Epithelial cell of prostate (primary cell): ENCODE results near the gene GRAP2.

Experiments used
- DNase-seq: peaks from one replicate; pipeline ENCODE4 v3.0.0-alpha.2; 2011; ENCODE audit warnings: low read depth, low spot score
- H3K27ac ChIP-seq: fragments of 450-650 bp; 2 replicates; pipeline ENCODE4 v1.5.1; 2017; ENCODE audit warnings: mild to moderate bottlenecking

The GRAP2 gene

GRCh38 chr22:39920134-39920743, 19.4 kb downstream of the GRAP2 start:
- DNase-seq = no peak
- no peak overlapping the region for H3K27ac ChIP-seq

- DNase-seq = no peak
- no peak overlapping the region for H3K27ac ChIP-seq
These were observed 22.8 kb downstream of the GRAP2 start for GRCh38 chr22:39923696-39924095.

- H3K27ac ChIP-seq = no peak overlapping the region
- DNase-seq = no peak
These were observed 23.4 kb downstream of the GRAP2 start for GRCh38 chr22:39924286-39924685.

- H3K27ac ChIP-seq = no peak overlapping the region
- no peak for DNase-seq
These were observed 24.4 kb downstream of the GRAP2 start for GRCh38 chr22:39925273-39925672.

GRCh38 chr22:39925909-39926679, 25.2 kb downstream of the GRAP2 start:
- no peak for DNase-seq
- H3K27ac ChIP-seq = no peak overlapping the region

- H3K27ac ChIP-seq = no peak overlapping the region
- no peak for DNase-seq
These were observed 25.9 kb downstream of the GRAP2 start for GRCh38 chr22:39926753-39927152.

- DNase-seq = no peak
These were observed 26.7 kb downstream of the GRAP2 start for GRCh38 chr22:39927544-39927943.

GRCh38 chr22:39928536-39929520, 27.9 kb downstream of the GRAP2 start:
- peak; percentile 37 for DNase-seq
- no peak overlapping the region for H3K27ac ChIP-seq

More at GRCh38 chr22:39927544-39927943, 26.7 kb downstream of the GRAP2 start:
- H3K27ac ChIP-seq = no peak overlapping the region

GRCh38 chr22:39931251-39931650, 30.4 kb downstream of the GRAP2 start:
- no peak for DNase-seq
- H3K27ac ChIP-seq = no peak overlapping the region

GRCh38 chr22:39932166-39932565, 31.3 kb downstream of the GRAP2 start:
- H3K27ac ChIP-seq = no peak overlapping the region
- no peak for DNase-seq

- H3K27ac ChIP-seq = no peak overlapping the region
- no peak for DNase-seq
These were observed 32.2 kb downstream of the GRAP2 start for GRCh38 chr22:39932918-39933649.

GRCh38 chr22:39933741-39934140, 32.9 kb downstream of the GRAP2 start:
- H3K27ac ChIP-seq = no peak overlapping the region

GRCh38 chr22:39935116-39935515, 34.2 kb downstream of the GRAP2 start:
- DNase-seq = no peak
- no peak overlapping the region for H3K27ac ChIP-seq

More at GRCh38 chr22:39933741-39934140, 32.9 kb downstream of the GRAP2 start:
- DNase-seq = no peak

- DNase-seq = no peak
- H3K27ac ChIP-seq = no peak overlapping the region
These were observed 34.7 kb downstream of the GRAP2 start for GRCh38 chr22:39935612-39936011.

- DNase-seq = no peak
- no peak overlapping the region for H3K27ac ChIP-seq
These were observed 35.8 kb downstream of the GRAP2 start for GRCh38 chr22:39936523-39937145.

GRCh38 chr22:39937906-39938305, 37.0 kb downstream of the GRAP2 start:
- H3K27ac ChIP-seq = no peak overlapping the region
- DNase-seq = no peak

- H3K27ac ChIP-seq = no peak overlapping the region
- peak; percentile 14 for DNase-seq
These were observed 37.7 kb downstream of the GRAP2 start for GRCh38 chr22:39938509-39939111.

- no peak overlapping the region for H3K27ac ChIP-seq
- no peak for DNase-seq
These were observed 38.9 kb downstream of the GRAP2 start for GRCh38 chr22:39939830-39940229.

- H3K27ac ChIP-seq = no peak overlapping the region
- DNase-seq = no peak
These were observed 39.9 kb downstream of the GRAP2 start for GRCh38 chr22:39940757-39941305.
